NCI-H69 (cell line): ENCODE measurements around the gene SRSF11.

Experiments used
- DNase-seq: peaks from one replicate; lab custom pipeline; 2025; lab: John Stamatoyannopoulos, UW

SRSF11 gene

DNA sequence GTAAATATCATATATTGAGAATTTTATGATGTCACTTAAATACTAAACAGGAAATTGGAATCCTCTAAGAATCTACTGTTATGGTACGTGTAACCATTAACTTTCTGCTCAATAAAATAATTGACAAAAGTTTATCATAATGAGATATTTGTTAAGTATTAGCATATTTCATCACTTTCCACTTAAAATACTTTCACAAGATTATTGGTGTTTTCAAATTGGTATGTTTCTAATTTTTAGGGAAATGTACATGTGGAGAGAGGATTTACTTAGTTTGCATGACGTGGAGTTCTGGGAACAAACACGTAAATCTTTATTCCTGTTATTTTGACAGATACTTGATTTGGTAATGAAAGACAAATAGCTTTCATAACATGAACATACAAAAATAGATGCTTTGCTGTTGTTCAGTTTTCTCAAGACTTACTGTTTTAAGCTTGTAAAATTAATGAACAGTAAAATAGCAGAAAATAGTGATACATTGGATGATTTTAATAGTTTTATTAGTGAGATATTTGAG is 1.6 kb downstream of the SRSF11 start:
- DNase-seq: no peak

GRCh38 chr1:70224954-70225353 is 3.8 kb downstream of the SRSF11 start:
- DNase-seq: no peak

DNA sequence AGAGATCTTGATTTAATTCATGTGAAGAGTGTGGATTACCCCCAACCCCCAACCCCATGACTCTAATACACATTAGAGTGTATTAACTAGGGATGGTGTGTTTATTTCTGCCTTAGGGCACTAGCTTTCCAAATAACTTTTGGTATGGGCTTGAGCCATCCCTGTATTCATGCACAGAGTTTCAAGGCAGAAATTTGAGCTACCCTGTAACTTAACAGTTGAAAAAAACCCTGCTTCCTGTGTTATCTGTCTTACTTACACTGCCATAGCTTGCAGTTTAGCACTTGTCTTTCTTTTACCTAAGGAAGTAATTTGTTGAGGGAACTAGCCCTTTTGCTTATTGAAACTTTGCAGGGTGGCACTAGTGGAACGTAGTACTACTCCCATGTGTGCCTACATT is 6.3 kb downstream of the SRSF11 start:
- no peak for DNase-seq

DNA sequence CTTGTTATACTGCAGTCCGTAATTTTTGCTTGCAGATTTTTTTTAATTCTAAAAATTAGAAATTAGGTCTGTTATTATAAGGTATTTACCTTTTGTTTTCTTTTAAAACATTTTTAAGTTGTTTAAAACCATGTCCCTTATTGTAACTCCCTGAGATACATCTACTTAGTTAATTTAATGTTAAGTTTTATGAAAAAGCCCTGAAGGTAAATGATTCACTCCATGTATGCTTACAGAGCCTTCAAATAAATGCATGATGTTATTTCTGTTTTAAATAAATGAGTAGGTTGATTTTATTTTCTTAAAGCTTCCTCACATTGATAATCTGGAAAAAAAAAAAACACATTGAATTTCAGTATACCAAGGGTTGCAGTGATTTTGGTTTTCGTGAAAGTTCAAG is 7.5 kb downstream of the SRSF11 start:
- DNase-seq: no peak

GRCh38 chr1:70231475-70231874 is 10.3 kb downstream of the SRSF11 start:
- DNase-seq: no peak

GRCh38 chr1:70234733-70235132 is 13.6 kb downstream of the SRSF11 start:
- no peak for DNase-seq

DNA sequence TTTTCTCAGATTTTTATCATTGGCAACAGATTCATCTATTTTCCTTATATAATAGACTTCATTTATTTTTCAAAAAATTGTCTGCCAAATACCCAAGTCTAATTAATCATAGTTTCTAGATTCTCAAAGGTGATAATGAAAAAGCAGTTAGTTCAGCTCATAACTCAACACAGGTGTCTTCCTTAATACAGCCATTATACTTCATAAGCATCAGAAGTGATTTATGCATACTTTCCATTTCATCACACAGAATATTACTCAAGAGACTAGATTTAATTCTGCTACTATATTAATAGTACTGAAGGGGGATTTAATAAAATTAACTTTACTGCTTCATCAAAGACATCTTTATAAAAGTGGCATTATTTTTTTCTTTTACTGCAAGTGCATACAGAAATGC is 18.8 kb downstream of the SRSF11 start:
- DNase-seq: no peak

- no peak for DNase-seq
These were observed 25.9 kb downstream of the SRSF11 start for GRCh38 chr1:70247122-70247521.

- no peak for DNase-seq
These were observed 26.6 kb downstream of the SRSF11 start for GRCh38 chr1:70247768-70248167.

GRCh38 chr1:70248729-70249128 is 27.5 kb downstream of the SRSF11 start:
- DNase-seq: no peak

- no peak for DNase-seq
These were observed 35.5 kb downstream of the SRSF11 start for GRCh38 chr1:70256664-70257063.

- no peak for DNase-seq
These were observed 43.7 kb downstream of the SRSF11 start for GRCh38 chr1:70264839-70265238.

DNA sequence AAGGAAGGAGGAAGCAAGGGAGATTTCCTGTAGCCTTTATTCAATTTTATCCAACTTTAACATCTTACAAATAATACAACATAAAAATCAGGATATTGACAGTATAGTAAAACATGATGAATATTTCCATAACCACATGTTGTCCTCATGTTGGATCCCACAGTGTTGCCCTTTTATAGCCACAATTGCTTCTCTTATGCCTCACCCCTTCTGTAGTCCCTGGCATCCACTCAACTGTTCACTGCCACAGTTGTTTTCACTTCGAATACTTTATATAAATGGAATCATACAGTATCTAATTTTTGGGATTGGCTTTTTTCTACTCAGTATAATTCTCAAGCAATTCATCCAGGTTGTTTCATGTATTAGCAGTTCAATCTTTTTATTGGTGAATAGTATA is 44.8 kb downstream of the SRSF11 start:
- no peak for DNase-seq

- DNase-seq: no peak
These were observed 56.7 kb downstream of the SRSF11 start for GRCh38 chr1:70277875-70278274.

GRCh38 chr1:70278710-70279109 is 57.5 kb downstream of the SRSF11 start:
- no peak for DNase-seq

DNA sequence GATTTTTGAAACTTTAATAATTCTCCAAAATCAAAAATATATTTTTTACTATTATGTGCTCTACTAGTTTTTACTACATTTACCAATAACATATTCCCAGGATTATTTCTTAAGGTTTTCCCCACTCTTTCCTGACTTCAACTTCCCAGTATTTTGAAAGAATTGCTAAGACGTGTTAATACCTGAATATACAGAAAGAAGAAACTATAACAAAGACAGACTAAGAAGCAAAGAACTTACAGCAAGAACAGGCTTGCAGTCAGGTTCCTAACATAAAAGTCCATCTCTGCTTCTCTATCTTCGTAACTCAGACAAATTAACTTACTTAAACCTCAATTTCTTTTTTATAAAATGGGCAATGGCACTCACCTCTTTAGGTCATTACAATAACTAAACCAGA is 63.2 kb downstream of the SRSF11 start:
- no peak for DNase-seq

GRCh38 chr1:70286453-70286852 is 65.3 kb downstream of the SRSF11 start:
- DNase-seq: no peak

GRCh38 chr1:70288166-70288565 is 67.0 kb downstream of the SRSF11 start:
- no peak for DNase-seq

- no peak for DNase-seq
These were observed 69.0 kb downstream of the SRSF11 start for GRCh38 chr1:70290218-70290617.

DNA sequence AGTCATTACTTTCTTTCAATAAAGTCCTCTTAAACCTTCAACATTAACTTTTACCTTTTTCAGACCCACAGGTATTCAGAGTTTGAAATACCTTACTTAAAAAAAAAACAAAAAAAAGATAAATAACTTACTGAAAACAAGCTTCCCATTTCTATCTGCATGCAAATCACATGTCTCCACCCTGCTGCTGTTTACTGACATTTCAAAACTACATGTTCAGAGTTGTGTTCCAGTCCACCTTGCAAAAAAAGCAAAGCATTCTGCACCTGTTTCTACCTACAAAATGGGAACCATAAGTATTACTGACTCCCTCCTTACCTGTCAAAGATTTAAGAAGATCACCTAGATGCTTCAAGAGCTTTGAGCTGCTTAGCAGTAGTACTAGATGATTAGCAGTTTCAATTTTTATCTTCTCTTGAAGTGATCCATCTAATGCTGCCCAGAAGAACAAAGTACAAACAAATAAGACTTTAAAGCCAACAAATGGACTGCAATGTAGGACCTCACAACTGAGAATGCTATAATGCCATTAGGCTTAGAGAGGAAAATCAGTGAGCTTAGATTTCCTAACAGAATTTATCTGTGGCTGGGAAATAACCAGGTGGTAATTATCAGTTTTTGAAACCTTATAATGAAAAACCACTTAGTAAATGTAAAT is 72.1 kb downstream of the SRSF11 start:
- DNase-seq: no peak

GRCh38 chr1:70295749-70296148 is 74.6 kb downstream of the SRSF11 start:
- no peak for DNase-seq

DNA sequence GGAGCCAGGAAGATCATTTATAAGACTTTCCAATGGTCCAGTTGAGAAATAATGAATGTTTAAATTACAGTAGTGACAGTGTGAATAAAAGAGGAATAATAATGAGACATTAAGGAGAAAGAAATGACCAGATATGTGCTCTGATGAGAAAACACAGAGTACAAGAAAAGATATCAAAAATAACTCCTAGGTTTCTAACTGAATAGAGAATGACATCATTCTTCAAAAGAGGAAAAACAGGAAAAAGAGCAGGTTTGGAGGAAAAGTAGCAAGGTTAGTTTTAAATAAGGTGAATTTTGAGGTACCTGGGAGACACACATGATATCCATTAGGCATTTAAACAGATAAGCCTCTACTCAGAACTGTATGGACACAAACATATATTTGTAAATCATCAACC is 78.3 kb downstream of the SRSF11 start:
- DNase-seq: no peak
